Bronchial epithelial cell (primary cell): ENCODE data around the gene ALDH3B1. TPM values are rescaled to one million over a fixed set of nuclear protein-coding genes. Genes with fewer than 3 reads are reported as not detected.

Experiments
- DNase-seq: peaks from one replicate; pipeline ENCODE4 v3.0.0-alpha.2; 2010; ENCODE audit warnings: low read depth
- FAIRE-seq: peaks from 2 replicates; lab custom pipeline; 2011; peaks lifted over from hg19 to GRCh38; lab: Jason Lieb, UNC
- H3K27me3 ChIP-seq: 2 replicates; pipeline ENCODE4 v1.5.1; 2011; ENCODE audit warnings: low read length; ENCODE audit not compliant: control insufficient read depth, insufficient read depth
- H3K36me3 ChIP-seq: 2 replicates; pipeline ENCODE4 v1.5.1; 2011; ENCODE audit warnings: low read length; ENCODE audit not compliant: control insufficient read depth, insufficient read depth
- H3K4me3 ChIP-seq: 2 replicates; pipeline ENCODE4 v1.5.1; 2011; ENCODE audit warnings: mild to moderate bottlenecking, low read depth, low read length, control low read depth
- total RNA-seq: library from RNA; depleted of rRNA; stranded (reverse); fragments of >200 nt; gene quantifications from 2 replicates; pipeline ENCODE4 v1.2.1, GENCODE V29; 2014
- TF ChIP-seq, protein P1 (sequence below): IDR thresholded peaks from 2 replicates; pipeline ENCODE4 v1.5.1; 2011; ENCODE audit warnings: mild to moderate bottlenecking, moderate library complexity, low read length, control low read depth, inconsistent platforms; ENCODE audit not compliant: insufficient read depth, severe bottlenecking

Gene ALDH3B1
- total RNA-seq, 1 donor from 2014 or later: 6.1 TPM

DNA sequence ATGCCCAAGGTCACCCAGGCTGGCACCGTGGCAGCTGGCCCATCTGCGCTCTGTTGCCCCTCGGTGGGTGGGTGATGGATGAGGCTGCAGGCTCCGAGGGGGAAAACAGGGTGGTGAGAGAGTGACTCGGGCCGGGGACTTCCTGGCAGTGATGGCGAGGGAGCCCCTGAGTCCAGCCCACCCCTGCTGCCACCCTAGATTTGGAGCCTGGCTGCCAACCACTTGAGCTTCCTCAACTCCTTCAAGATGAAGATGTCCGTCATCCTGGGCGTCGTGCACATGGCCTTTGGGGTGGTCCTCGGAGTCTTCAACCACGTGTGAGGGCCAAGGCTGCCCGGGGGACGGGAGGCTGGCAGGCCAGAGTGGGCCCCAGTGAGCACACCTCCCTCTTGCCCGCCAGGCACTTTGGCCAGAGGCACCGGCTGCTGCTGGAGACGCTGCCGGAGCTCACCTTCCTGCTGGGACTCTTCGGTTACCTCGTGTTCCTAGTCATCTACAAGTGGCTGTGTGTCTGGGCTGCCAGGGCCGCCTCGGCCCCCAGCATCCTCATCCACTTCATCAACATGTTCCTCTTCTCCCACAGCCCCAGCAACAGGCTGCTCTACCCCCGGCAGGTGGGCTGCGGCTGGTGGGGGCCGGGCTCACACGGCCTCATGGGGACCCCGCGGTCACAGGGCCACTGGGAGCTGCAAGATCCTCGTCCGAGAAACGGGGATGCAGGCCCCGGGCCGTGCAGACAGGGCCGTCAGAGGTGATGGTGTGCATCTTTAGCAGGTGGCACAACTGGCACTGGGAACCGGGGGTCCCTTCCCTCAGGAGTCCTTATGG lies 38.8 kb downstream of the ALDH3B1 start:
- Histone ChIP-seq H3K36me3 (peaks cover 37% of the 10 kb centered on the region), H3K27me3 (no peaks in the 10 kb centered on the region), H3K4me3 (no peak overlapping the region)
- TF ChIP-seq, protein P1, sequence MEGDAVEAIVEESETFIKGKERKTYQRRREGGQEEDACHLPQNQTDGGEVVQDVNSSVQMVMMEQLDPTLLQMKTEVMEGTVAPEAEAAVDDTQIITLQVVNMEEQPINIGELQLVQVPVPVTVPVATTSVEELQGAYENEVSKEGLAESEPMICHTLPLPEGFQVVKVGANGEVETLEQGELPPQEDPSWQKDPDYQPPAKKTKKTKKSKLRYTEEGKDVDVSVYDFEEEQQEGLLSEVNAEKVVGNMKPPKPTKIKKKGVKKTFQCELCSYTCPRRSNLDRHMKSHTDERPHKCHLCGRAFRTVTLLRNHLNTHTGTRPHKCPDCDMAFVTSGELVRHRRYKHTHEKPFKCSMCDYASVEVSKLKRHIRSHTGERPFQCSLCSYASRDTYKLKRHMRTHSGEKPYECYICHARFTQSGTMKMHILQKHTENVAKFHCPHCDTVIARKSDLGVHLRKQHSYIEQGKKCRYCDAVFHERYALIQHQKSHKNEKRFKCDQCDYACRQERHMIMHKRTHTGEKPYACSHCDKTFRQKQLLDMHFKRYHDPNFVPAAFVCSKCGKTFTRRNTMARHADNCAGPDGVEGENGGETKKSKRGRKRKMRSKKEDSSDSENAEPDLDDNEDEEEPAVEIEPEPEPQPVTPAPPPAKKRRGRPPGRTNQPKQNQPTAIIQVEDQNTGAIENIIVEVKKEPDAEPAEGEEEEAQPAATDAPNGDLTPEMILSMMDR: no peak
- no peak for DNase-seq
- no peak for FAIRE-seq

DNA sequence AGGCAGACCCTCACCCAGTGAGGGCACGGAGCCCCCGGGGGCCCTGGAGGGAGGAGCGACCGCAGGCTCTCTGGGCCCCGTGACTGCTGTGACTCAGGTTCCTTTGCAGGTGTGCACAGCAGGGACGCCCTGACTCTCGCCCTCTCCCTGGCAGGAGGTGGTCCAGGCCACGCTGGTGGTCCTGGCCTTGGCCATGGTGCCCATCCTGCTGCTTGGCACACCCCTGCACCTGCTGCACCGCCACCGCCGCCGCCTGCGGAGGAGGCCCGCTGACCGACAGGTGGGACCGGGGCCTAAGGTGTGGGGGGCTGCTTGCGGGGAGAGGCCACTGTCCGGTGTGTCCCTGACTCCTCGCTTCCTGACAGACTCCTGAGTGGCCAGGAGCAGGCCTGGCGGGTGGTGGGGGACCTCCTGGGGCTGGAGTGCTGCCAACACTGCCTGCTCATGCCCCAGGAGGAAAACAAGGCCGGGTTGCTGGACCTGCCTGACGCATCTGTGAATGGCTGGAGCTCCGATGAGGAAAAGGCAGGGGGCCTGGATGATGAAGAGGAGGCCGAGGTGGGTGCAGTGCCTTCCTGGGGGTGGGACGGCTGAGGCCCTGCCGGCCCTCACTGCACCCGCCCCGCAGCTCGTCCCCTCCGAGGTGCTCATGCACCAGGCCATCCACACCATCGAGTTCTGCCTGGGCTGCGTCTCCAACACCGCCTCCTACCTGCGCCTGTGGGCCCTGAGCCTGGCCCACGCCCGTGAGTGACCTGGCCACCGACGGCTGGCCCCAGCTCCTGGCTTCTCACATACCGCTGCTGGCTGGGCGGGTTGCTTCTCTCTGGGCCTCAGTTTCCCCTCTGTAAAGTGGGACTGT lies 39.6 kb downstream of the ALDH3B1 start:
- H3K27me3 ChIP-seq: no peaks in the 10 kb centered on the region
- TF ChIP-seq, protein P1: no peak
- H3K36me3 ChIP-seq: peaks cover 32% of the 10 kb centered on the region
- DNase-seq (no peak), FAIRE-seq (no peak)
- H3K4me3 ChIP-seq: no peak overlapping the region

DNA sequence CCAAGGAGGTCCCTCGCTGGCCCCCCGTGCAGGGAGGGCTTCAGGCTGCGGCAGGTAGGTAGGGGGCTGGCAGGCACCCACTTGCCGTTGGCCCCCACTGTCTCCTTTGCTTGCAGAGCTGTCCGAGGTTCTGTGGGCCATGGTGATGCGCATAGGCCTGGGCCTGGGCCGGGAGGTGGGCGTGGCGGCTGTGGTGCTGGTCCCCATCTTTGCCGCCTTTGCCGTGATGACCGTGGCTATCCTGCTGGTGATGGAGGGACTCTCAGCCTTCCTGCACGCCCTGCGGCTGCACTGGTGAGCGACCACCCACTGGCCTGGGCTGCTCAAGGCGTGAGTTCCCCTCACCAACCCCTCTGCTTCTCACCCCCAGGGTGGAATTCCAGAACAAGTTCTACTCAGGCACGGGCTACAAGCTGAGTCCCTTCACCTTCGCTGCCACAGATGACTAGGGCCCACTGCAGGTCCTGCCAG lies 40.3 kb downstream of the ALDH3B1 start:
- Histone ChIP-seq H3K4me3 (no peak overlapping the region), H3K36me3 (peaks cover 29% of the 10 kb centered on the region), H3K27me3 (no peaks in the 10 kb centered on the region)
- DNase-seq (no peak), FAIRE-seq (no peak)
- TF ChIP-seq, protein P1: no peak

DNA sequence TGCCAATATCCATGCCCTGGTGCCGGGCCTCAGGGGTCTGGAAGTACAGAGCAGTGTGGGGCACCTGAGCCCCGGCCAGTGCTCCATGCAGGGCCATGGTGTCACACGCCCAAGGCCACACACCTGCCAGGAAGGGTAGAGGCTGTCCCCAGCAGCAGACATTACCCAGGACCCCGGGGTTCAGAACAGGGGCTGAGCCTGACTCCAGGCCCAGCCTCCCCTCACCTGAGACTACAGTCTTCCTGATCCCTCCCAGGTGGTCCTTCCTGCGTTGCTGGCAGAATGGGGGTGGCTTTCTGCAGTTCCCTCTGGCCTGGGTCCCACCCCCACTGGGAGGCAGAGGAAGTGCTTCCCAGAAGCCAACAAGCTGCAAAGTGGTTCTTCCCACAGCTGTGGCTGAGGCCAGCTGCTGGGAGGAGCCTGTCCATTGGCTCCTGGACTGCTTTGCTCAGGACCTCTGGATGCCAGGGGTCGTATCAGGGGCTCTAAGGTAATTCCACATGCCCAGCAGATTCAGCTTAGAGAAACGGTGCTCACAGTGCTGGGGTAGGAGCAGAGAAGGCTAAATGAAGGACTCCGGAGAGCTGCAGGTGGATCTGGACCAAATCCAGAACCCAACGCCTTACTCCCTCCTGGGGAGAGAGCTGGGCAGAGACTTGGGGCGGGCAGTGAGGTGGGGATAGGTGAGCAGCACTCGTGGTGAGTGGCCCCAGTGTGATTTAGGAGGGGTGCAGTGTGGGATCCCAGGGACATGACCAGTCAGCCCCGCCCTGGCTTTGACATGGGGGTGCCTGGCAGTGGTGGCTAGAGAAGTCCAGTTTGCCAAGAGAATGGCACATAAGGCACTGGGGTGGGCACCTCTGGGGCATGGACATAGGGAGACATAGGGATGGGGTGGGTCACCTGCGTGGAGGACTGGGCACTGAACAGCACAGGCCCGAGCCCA lies 41.3 kb downstream of the ALDH3B1 start:
- TF ChIP-seq, protein P1: no peak
- no peak for DNase-seq
- peak; percentile 13 for FAIRE-seq
- no peaks in the 10 kb centered on the region for H3K27me3 ChIP-seq
- H3K4me3 ChIP-seq: no peak overlapping the region
- peaks cover 28% of the 10 kb centered on the region for H3K36me3 ChIP-seq

DNA sequence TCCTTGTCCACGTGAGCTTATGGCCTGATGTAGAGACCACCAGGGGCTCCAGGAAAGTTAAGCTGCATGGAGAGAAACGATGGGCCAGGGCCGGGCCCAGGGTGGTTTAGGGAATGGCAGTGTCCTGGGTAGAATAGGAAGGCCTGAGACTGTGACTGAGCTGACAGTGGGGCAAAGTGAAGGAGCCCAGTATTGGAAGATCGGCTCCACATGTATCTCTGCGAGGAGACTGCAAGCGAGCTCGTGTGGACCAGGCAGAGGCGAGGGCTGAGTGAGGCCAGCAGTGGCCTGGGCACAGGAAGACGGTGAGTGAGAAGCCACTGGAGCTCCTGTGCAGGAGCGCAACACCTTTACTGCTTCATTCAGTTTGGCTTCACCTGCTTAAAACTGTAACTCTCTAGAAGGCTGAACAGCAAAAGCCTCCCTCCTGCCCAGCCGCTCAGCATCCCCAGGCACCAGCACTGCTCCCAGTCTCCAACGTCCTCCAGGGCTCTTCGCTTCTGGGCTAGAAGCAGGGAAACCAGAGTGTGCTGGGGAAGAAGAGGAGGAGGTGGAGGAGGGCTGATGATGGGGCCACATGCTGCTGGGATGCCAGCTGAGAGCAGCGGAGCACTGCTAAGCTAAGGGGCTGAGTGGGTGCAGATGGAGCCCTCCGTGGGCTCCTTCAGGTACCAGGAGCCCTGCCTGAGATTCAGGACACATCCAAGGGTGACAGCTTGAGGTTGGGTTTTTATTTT lies 42.2 kb downstream of the ALDH3B1 start:
- DNase-seq (no peak), FAIRE-seq (no peak)
- H3K27me3 ChIP-seq: no peaks in the 10 kb centered on the region
- H3K4me3 ChIP-seq: no peak overlapping the region
- H3K36me3 ChIP-seq: peaks cover 27% of the 10 kb centered on the region
- TF ChIP-seq, protein P1: no peak
